Measurements from ENCODE around the gene LYZL2. TPM values are rescaled to one million over a fixed set of nuclear protein-coding genes. Genes with fewer than 3 reads are reported as not detected.
A peak's percentile ranks its signal among the peaks of the same experiment; 100 is the strongest.
"Not testable (repeated sequence)": the region's sequence is repeated elsewhere in the genome, so short reads cannot be mapped to it uniquely, and the experiment has no call there.

Gene LYZL2
- total RNA-seq, 4 donors from 2014 or later, result not detected

DNA sequence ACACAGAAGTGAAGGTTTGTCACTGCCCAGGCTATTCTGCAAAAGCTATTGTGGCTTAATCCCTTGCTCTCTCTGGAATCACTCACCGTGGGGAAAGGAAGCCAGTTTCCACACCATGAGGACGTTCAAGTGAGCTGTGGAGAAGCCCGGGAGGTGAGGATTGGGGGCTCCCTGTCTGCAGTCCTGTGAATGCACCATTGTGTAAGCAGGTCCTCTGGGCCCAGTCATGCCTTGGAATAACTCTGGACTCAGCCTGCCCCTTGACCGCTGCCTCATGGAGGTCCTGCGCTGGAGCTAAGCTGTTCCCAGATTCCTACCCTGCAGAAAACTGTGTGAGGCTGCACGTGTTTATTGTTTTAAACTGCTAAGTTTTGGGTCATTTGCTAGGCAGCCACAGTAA lies 33.5 kb downstream of the LYZL2 start:
- no peaks in the 10 kb centered on the region for H3K4me1 ChIP-seq
- H3K27ac ChIP-seq, result no peak overlapping the region
- intact Hi-C loops (cut with DNase I; ENCODE audit: low total_unique reads) (no loop called here), in situ Hi-C loops (cut with MboI; ENCODE audit: low sequenced_read_pairs in 4 of 4) (loop anchor here in 2 of 4 donors (10.0 kb wide), 2 partner anchors 61 to 201 kb away; no protein-coding TSS in a partner anchor)
- no peak for ATAC-seq
- no peaks in the 10 kb centered on the region for H3K36me3 ChIP-seq
- no peak overlapping the region for H3K4me3 ChIP-seq
- no peak for DNase-seq
- H3K9me3 ChIP-seq, result no peaks in the 10 kb centered on the region
- H3K27me3 ChIP-seq, result no peaks in the 10 kb centered on the region
- TF ChIP-seq, protein P1, sequence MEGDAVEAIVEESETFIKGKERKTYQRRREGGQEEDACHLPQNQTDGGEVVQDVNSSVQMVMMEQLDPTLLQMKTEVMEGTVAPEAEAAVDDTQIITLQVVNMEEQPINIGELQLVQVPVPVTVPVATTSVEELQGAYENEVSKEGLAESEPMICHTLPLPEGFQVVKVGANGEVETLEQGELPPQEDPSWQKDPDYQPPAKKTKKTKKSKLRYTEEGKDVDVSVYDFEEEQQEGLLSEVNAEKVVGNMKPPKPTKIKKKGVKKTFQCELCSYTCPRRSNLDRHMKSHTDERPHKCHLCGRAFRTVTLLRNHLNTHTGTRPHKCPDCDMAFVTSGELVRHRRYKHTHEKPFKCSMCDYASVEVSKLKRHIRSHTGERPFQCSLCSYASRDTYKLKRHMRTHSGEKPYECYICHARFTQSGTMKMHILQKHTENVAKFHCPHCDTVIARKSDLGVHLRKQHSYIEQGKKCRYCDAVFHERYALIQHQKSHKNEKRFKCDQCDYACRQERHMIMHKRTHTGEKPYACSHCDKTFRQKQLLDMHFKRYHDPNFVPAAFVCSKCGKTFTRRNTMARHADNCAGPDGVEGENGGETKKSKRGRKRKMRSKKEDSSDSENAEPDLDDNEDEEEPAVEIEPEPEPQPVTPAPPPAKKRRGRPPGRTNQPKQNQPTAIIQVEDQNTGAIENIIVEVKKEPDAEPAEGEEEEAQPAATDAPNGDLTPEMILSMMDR (IDR thresholded peaks at IDR 0.05 in 4 of 5, conservative IDR thresholded peaks at IDR 0.05 in 1 of 5), result no peak
- no peak for TF ChIP-seq POLR2A (IDR thresholded peaks at IDR 0.05)

DNA sequence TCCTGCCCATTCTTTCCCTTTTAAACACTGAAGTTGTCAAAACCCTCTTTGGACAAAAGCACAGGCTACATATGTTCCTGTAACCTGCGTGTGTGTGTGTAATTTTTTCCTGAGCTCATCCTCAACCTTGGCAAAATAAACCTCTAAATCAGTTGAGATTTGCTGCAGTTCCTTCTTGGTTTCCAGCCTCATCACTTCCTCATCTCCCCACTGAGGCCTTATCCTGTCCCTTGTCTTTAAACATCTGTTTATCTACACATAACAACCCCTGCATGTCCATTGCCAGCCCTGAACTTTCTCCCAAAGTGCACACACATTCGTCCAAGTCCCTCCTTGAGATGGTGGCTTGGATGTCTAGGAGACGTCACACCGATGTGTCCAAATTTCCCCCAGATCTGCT lies 35.5 kb downstream of the LYZL2 start:
- no peak overlapping the region for H3K4me3 ChIP-seq
- in situ Hi-C loops (cut with MboI; ENCODE audit: low sequenced_read_pairs in 4 of 4), result loop anchor here in 3 of 4 donors (5.0 to 10.0 kb wide), 4 partner anchors 59 to 202 kb away; no protein-coding TSS in a partner anchor
- DNase-seq (no peak), ATAC-seq (no peak)
- TF ChIP-seq POLR2A (IDR thresholded peaks at IDR 0.05), result no peak
- TF ChIP-seq, protein P1 (IDR thresholded peaks at IDR 0.05 in 4 of 5, conservative IDR thresholded peaks at IDR 0.05 in 1 of 5), result no peak
- no peaks in the 10 kb centered on the region for H3K36me3 ChIP-seq
- H3K9me3 ChIP-seq, result no peaks in the 10 kb centered on the region
- H3K27ac ChIP-seq, result no peak overlapping the region
- no peaks in the 10 kb centered on the region for H3K27me3 ChIP-seq
- H3K4me1 ChIP-seq, result no peaks in the 10 kb centered on the region
- intact Hi-C loops (cut with DNase I; ENCODE audit: low total_unique reads), result loop anchor here (5.0 kb wide), 1 partner anchor 182 kb away; no protein-coding TSS in a partner anchor

DNA sequence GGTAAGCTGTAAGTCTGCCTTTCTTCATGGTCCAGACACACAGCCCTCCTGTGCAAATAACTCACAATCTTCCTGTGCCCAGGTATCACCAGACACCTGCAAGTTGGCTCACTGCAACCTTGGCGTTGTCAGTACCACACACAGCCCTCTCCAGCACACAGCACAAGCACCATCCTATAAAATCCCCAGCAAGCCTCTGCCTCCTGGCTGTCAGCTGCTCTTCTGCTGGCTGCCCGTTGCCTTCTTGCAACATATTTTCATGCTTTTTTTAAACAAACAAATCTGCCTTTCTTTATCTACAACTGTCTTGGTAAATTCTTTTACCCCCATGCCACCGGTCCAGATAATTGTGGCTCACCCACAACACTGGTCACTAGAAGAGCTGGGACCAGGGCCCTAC lies 36.8 kb downstream of the LYZL2 start:
- H3K36me3 ChIP-seq, H3K9me3 ChIP-seq, H3K4me3 ChIP-seq, DNase-seq, ATAC-seq, H3K27ac ChIP-seq, H3K4me1 ChIP-seq, H3K27me3 ChIP-seq: not testable (repeated sequence)
- in situ Hi-C loops (cut with MboI; ENCODE audit: low sequenced_read_pairs in 4 of 4), result loop anchor here in 3 of 4 donors (5.0 to 10.0 kb wide), 4 partner anchors 58 to 200 kb away; no protein-coding TSS in a partner anchor
- intact Hi-C loops (cut with DNase I; ENCODE audit: low total_unique reads), result loop anchor here (5.0 kb wide), 1 partner anchor 180 kb away; no protein-coding TSS in a partner anchor

DNA sequence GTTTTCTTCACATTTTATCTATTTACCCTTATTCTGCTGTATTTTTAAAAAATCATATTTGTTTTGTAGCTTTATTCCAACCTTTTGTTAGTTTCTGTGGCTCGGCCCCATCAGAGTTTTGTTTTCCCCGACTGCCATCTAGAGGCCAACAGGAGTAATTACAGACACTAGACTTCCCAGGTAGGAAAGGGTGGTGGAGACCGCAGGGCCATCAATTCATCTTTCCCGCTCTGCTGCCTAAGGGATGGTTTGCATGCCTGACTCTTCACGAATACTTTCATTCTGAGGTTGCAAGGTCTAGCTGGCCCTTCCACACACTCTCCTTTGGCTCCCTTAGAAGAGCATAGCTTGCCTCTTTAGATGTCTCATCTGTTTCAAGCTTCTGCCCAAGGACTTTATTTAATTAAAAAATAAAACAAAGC lies 38.3 kb downstream of the LYZL2 start:
- intact Hi-C loops (cut with DNase I; ENCODE audit: low total_unique reads), result loop anchor here (1.0 to 5.0 kb wide), 2 partner anchors 179 to 199 kb away; no protein-coding TSS in a partner anchor
- Histone ChIP-seq H3K27ac (no peak overlapping the region), H3K27me3 (no peaks in the 10 kb centered on the region), H3K36me3 (no peaks in the 10 kb centered on the region), H3K4me3 (no peak overlapping the region), H3K9me3 (no peaks in the 10 kb centered on the region), H3K4me1 (no peaks in the 10 kb centered on the region)
- in situ Hi-C loops (cut with MboI; ENCODE audit: low sequenced_read_pairs in 4 of 4), result loop anchor here in 3 of 4 donors (5.0 to 10.0 kb wide), 4 partner anchors 56 to 199 kb away; no protein-coding TSS in a partner anchor
- TF ChIP-seq, protein P1 (IDR thresholded peaks at IDR 0.05 in 4 of 5, conservative IDR thresholded peaks at IDR 0.05 in 1 of 5), result peak; percentile 73 to 81 (median 76)
- no peak for TF ChIP-seq POLR2A (IDR thresholded peaks at IDR 0.05)
- DNase-seq, result no peak
- peak; percentile 62 to 66 for ATAC-seq

DNA sequence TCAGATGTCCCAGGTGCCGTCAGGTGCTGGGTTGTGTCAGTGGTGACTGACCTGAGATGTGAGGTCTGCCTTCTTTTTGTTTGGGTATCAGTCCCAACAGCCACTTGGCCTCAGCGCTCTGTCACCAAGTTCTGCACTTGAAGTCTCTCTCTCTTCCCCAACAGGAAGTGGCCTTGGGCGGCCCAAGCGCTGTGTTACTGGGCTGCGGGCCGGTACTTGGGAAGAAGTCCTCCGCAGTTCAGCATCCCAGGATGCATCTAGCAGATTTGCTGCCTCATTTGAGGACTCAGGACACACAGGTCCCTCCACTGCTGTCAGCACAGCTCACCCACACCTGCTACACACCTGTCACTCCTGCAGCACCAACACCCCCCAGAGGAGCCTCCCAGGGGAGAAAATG lies 40.1 kb downstream of the LYZL2 start:
- no peaks in the 10 kb centered on the region for H3K4me1 ChIP-seq
- H3K9me3 ChIP-seq, result no peaks in the 10 kb centered on the region
- no peak overlapping the region for H3K4me3 ChIP-seq
- TF ChIP-seq POLR2A (IDR thresholded peaks at IDR 0.05), result no peak
- TF ChIP-seq, protein P1 (IDR thresholded peaks at IDR 0.05 in 4 of 5, conservative IDR thresholded peaks at IDR 0.05 in 1 of 5), result no peak
- intact Hi-C loops (cut with DNase I; ENCODE audit: low total_unique reads) (no loop called here), in situ Hi-C loops (cut with MboI; ENCODE audit: low sequenced_read_pairs in 4 of 4) (loop anchor here in 2 of 4 donors (5.0 kb wide), 1 partner anchor 197 kb away; no protein-coding TSS in a partner anchor)
- no peak for DNase-seq
- no peaks in the 10 kb centered on the region for H3K27me3 ChIP-seq
- H3K27ac ChIP-seq, result no peak overlapping the region
- no peak for ATAC-seq
- H3K36me3 ChIP-seq, result no peaks in the 10 kb centered on the region
